GM19099 (cell line): Measurements from ENCODE around the gene MYL6B.

ENCODE experiments used
- POLR2A ChIP-seq: IDR thresholded peaks from 3 replicates; pipeline ENCODE4 v1.6.1; 2011; ENCODE audit warnings: low read depth; ENCODE audit not compliant: insufficient read length; ENCODE audit errors: extremely low read depth

The MYL6B gene

DNA sequence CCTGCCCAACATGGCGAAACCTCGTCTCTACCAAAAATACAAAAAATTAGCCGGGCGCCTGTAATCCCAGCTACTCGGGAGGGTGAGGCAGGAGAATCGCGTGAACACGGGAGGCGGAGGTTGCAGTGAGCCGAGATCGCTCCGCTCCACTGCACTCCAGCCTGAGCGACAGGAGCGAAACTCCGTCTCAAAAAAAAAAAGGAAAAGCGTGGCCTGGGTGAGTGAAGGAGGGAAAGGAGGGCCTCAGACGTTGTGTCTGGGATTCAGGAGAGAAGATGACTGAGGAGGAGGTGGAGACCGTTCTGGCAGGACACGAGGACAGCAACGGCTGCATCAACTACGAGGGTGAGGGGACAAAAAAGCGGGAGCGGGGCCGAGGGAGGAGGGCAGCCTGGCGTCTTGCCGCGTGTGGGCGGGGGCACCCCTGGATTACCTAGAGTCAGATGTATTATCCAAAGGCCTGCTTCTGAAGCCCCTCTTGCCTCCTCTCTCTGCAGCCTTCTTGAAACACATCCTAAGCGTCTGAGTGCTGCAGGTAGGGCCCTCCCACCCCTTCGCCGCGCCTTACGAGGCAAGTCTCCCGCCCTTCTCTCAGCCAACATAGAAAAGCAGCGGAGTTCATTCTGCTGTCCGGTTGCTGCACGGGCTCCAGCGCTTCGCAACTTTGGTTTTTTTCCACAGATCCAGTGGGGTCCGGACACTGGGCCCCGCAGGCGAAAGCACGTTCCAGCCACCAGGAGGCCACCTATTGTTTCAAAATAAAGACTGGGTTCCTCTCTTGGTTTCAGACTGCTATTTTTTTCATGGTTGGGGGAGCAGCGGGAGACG, 5.0 kb downstream of the MYL6B start:
- TF ChIP-seq POLR2A: peak; percentile 15

DNA sequence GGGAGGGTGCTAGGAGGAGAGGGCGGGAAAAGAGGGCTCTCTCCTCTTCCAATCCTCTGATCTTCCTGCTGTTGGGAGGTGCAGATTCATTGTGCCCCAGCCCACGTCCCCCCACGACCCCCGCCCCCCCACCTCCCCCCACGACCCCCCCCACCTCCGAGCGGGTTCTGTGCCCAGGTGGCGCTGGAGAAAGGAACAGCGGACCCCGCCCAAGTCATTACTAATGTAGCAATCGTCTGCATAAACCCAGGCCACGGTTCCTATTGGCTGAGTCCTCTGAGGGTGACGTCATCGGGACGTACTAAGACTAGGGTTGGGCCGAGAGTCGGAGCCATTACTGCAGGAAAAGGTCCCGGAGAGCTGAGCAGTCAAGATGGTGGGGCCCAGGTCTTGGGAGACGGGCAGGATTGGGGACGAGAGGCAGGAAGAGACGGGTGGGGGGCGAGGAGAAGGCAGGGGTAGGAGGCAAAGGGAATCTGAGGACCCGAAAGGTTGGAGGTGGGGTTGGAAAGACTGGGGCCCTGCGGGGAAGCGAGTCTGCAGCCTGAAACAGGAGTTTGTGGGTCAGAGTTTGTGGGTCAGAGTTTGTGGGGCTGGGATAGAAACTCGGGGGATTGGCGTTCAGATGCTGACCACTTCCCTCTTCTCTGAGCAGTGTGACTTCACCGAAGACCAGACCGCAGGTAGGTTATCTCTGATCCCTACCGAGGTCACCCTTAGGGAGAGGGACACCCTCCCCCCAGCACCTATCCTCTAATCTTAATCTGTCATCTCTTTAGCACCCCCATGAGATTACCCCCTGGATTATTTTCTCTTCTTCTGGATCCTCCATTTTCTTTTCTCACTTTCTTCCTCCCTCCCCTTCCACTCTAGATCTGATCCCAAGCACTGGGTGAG, 5.9 kb downstream of the MYL6B start, which contains the start of gene MYL6:
MYL6 (plus strand) TSS at position 331 of the 897 bp plus-strand sequence; CDS start at position 374, 43 bp downstream.
- TF ChIP-seq POLR2A: peak; percentile 99

DNA sequence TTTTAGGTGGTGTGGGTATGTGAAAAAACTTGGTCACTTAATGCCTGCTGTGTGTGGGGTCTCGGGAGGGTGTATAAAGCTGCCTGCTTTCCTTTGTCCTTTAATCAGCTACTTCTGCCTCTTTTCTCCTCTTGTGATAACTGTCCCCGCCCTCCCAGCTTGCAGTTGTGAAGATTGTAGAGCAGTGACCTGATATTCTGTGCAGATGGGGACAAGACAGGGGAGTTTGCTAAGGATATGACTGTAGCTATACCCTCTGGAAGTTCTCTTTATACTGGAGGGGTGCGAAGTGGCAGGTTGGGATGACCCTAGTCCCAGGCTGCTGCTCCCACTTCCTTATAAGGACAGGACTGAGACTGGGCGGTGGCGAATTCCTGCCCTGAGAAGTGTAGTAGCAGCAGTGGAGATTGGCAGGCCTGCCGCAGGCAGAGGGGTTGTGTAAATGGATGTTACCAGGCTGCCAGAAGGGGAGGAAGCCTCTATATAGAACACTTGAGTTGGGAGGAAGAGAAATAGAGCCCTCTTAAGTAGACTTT, 6.6 kb downstream of the MYL6B start:
- TF ChIP-seq POLR2A: no peak

DNA sequence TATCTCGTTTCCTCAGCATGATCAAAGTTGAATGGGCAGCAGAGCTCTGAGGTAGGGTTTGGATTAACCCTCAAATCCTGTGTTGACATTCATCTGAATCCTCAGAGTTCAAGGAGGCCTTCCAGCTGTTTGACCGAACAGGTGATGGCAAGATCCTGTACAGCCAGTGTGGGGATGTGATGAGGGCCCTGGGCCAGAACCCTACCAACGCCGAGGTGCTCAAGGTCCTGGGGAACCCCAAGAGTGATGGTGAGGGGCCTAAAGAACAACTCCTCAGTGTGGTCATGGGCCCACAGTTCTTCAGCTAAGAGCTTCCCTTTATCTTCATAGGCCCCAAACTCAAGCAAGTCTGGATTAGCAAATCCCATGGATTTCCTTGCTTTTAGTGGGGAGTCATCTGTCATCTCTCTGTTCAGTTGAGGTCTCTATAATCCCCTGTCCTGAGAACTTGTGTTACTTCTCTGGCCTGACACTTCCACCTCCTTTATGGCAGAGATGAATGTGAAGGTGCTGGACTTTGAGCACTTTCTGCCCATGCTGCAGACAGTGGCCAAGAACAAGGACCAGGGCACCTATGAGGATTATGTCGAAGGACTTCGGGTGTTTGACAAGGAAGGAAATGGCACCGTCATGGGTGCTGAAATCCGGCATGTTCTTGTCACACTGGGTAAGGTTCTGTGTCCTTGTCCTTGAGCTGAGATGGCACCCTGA, 7.2 kb downstream of the MYL6B start:
- no peak for TF ChIP-seq POLR2A

DNA sequence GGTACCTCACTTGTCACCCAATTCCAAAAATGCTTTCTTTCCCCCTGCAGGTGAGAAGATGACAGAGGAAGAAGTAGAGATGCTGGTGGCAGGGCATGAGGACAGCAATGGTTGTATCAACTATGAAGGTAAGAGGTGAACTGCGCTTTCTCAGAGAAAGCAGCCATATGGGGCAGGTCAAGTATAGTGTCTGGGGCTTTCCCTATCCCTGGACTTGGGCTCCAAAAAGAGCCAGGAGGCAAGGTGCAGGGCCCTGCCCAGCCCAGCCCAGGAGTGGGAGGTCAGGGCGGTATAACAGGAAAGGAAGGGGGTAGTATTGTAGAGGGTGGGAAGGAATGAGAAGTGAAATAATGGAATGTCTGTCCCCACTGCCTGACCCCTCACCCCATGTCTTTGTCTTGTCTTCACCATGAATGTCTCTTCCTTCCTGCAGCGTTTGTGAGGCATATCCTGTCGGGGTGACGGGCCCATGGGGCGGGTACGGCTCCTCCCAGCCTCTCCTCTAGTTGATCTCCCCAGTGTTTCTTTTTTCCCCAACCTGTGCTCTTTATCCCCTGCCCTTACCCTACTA, 7.9 kb downstream of the MYL6B start:
- peak; percentile 37 for TF ChIP-seq POLR2A

DNA sequence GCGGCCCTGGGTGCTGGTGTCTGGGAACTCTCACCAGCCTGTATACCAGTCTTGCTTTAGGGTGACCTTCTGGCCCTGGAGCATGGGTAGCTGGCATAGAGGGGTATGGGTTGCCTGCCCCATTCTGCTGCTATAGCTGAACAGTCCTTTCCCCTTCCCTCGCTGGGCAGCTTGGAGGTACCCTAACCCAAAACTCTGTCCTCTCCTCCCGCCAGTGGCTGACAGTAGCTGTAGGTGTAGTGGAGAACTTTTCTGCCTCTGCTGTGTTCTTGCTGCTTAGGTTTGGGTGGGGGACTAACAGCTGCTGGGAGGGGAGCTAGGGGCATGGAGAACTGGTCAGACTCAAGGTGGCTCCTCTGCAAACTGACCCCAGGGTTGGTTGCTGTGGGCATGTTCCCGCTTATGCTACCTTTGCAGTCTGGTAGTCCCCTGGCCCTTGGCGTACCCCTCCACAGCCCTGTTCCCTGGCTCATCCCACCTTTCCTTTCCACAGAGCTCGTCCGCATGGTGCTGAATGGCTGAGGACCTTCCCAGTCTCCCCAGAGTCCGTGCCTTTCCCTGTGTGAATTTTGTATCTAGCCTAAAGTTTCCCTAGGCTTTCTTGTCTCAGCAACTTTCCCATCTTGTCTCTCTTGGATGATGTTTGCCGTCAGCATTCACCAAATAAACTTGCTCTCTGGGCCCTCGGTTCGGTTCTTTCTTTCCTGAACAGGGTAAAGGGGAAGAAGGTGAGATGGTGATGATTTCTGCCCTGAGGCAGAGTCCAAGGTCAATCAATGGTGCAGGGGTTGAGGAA, 8.7 kb downstream of the MYL6B start:
- peak; percentile 2 for TF ChIP-seq POLR2A

DNA sequence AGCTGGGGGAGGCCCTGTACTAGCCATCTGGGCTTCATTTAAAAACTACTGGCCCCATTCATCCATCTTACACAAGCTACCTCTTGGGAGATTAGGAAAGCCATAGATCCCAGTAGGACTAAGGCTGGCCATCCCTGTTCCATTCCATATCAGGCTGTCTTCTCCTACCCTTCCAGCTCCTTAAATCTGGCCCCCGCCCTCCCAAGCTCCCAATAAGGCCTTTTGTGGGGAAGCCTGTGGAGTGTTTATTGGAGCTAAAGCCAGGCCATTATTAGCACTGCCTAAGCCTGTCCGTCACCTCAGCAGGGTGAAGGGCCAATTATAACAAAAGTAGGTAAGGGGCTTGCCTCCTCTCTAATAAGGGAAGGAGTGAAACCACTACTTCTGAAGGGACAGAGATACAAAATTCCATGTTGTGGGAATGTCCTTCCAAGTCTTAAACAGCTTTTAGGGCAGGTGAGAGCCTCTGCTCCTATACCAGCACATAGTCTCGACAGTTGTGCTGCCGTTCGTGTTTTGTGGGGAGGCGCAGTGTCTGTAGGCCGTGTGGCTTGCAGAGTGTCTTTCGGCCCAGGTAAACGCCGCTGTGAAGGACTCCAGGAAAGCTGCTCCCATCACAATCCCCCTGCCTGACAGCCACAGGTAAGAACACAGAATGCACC, 9.4 kb downstream of the MYL6B start:
- no peak for TF ChIP-seq POLR2A

DNA sequence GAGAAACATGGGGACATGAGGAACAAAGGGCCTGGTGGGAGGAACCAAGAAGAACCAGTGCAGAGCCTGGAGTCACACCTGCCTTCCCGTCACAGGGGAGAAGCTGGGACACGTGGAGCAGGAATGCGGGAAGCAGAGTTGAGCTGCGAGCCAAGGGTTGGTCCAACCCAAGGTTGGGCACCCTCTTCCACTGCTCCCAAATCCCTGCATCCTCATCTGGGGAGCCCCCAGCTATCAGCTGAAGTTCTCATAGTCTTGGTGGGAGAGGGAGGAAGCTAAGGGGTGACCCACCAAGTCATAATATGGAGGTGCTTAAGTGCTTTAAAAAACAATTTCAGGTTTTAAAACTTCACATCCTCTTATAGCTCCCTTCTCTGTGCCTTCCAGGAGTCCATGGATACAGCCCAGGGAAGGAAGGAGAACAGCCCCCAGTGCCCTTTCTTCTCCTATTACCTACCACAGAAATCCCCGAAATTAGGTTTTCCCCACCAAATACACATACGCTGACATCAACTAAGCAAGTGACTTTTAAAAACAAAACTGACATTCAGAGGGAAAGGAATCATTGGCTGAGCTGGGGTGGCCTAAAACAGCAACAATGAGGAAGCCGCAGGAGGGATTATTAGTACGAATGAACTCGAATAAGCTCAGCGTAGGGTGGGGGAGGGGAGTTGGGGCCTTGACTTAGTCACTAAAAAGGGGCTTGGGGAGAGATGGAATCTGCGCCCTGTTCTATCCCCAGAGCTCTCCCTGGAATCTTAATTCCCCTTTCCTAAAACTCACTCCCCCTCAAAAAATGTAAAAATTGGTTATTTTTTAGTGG, 10.3 kb downstream of the MYL6B start:
- TF ChIP-seq POLR2A: peak; percentile 38

DNA sequence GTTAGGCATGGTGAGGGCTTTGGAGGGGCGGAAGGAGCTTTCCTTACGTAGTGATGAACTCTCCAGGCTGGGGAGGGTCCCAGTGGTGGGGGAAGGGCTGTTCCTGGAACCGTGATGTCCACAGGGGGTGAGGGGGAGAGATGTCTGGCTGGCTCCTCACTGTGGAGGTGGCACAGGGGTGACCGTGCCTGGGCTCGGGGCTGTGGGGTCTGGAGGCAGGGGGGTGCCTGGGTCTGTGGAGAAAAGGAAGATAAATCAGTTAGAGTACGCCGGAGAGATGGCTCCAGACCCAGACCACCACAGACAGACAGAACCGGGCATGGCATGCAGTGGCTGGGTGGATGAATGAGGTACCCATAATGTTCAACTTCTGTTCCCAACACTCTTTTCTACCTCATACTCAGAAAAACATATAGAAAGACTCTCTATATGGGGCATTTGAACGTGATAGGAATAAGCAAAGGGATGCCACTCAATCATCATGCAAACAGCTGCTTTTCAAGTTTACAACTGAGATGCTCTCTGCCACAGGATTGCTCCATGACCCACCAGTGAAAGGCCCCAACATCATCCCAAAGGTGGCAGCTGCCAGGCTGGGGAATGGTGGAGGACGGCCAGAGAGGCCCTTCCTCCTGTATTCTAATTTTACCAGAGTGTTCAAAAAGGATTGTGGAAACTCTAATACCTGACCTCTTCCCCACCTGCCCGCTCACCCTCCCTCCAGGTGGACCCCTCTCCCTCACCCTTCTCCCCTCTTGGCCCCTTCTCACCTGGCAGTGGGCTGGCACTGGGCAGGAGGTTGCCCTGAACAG, 11.4 kb downstream of the MYL6B start:
- TF ChIP-seq POLR2A: peak; percentile 31

DNA sequence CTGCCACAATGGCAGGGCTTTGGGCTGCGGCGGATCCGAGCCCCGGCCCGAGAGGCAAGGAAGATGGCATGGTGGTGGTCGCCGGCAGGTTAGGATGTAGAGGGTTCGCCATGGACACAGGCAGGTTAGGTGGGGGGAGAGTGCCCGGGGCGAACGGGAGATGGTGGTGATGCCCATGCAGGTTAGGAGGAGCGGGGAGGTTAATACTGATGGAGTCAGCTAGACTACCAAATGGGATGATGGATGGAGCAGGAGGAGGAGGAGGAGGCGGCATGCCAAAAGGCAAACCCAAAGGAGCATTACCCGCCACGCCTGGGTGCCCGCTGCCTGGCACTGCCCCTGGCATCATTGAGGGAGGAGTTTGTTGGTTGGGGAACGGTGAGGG, 11.9 kb downstream of the MYL6B start:
- TF ChIP-seq POLR2A: no peak

DNA sequence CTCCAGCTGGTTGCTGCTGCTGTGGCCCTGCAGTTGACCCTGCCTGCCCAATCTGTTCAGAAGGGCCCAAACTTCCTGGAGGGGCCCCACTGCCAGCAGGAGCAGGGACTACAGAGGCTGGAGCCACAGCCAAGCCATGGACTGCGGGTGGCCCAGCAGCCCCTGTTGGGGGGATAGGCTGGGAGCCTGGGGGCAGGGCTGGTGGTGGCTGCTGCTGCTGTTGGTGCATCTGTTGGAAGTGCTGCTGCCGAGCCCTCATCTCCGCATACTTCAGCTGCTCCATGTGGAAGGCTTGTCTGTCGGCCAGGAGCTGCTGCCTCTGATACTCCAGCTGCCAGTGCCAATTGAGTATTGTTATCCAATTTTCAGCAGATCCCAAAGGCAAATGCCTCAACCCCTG, 13.0 kb downstream of the MYL6B start:
- TF ChIP-seq POLR2A: no peak
